IMR-90 (cell line): ENCODE data around the gene TSPEAR. TPM values are rescaled to one million over a fixed set of nuclear protein-coding genes. Genes with fewer than 3 reads are reported as not detected.

Experiments
- ATAC-seq: fragments of 200-7000 bp; cut with Tn5 transposase; 2 replicates; pipeline ENCODE4 v1.9.1; 2020; ENCODE audit warnings: low read depth, mild to moderate bottlenecking, moderate library complexity
- BruUV-seq: library from RNA; stranded (reverse); fragments of 400-500 nt; replicated peaks from 2 replicates; lab custom pipeline; 2021; lab: Mats Ljungman, UMichigan
- CTCF ChIA-PET: fragments of 300-600 bp; formaldehyde crosslinking; extraction: SDS; loops from one replicate; lab custom pipeline; 2021; ENCODE audit warnings: antibody characterized with exemption; lab: Yijun Ruan, JAX
- POLR2A ChIA-PET: fragments of 300-600 bp; sonication (Branson Sonifier 250); formaldehyde crosslinking; loops from one replicate; lab custom pipeline; 2022; ENCODE audit warnings: antibody characterized with exemption; ENCODE audit not compliant: unreplicated experiment; lab: Charles Lee
- DNase-seq: peaks from one replicate; pipeline ENCODE4 v3.0.0; 2013
- H2AFZ ChIP-seq: replicated peaks from 2 replicates; pipeline ENCODE3; 2013; ENCODE audit warnings: low read length, mild to moderate bottlenecking; ENCODE audit not compliant: poor library complexity
- H2AK5ac ChIP-seq: 2 replicates; pipeline ENCODE4 v1.6.1; 2013; ENCODE audit warnings: low read depth, low read length, inconsistent platforms
- H2AK9ac ChIP-seq: replicated peaks from 2 replicates; pipeline ENCODE3; 2013; ENCODE audit warnings: mild to moderate bottlenecking, low read depth, low read length, moderate library complexity; ENCODE audit not compliant: poor library complexity
- H2BK120ac ChIP-seq: 2 replicates; pipeline ENCODE4 v1.6.1; 2013; ENCODE audit warnings: low read depth, low read length, inconsistent platforms
- H2BK15ac ChIP-seq: 3 replicates; pipeline ENCODE4 v1.6.1; 2013; ENCODE audit warnings: low read depth, low read length, inconsistent platforms
- H2BK20ac ChIP-seq: 2 replicates; pipeline ENCODE4 v1.6.1; 2013; ENCODE audit warnings: low read depth, mild to moderate bottlenecking, inconsistent platforms, low read length, moderate library complexity
- H2BK5ac ChIP-seq: 2 replicates; pipeline ENCODE4 v1.6.1; 2013; ENCODE audit warnings: mild to moderate bottlenecking, low read depth, low read length, inconsistent platforms; ENCODE audit not compliant: poor library complexity, severe bottlenecking
- H3K14ac ChIP-seq: replicated peaks from 2 replicates; pipeline ENCODE4 v1.6.1; 2013; ENCODE audit warnings: low read depth, low read length, inconsistent platforms
- H3K18ac ChIP-seq: 2 replicates; pipeline ENCODE4 v1.6.1; 2013; ENCODE audit warnings: low read depth, low read length, control low read depth
- H3K23ac ChIP-seq: 2 replicates; pipeline ENCODE4 v1.6.1; 2013; ENCODE audit warnings: low read depth, low read length, inconsistent platforms
- H3K27ac ChIP-seq: 2 replicates; pipeline ENCODE4 v1.5.1; 2013; ENCODE audit warnings: mild to moderate bottlenecking, control low read depth, low read length; ENCODE audit not compliant: insufficient read depth
- H3K27me3 ChIP-seq: 2 replicates; pipeline ENCODE4 v1.6.1; 2013; ENCODE audit warnings: low read length; ENCODE audit not compliant: control insufficient read depth, insufficient read depth
- H3K36me3 ChIP-seq: 2 replicates; pipeline ENCODE4 v1.6.1; 2013; ENCODE audit warnings: low read length, mixed read lengths; ENCODE audit not compliant: control insufficient read depth, insufficient read depth
- H3K4ac ChIP-seq: 2 replicates; pipeline ENCODE4 v1.6.1; 2013; ENCODE audit warnings: low read depth, low read length, inconsistent platforms
- H3K4me1 ChIP-seq: 2 replicates; pipeline ENCODE4 v1.6.1; 2013; ENCODE audit warnings: low read length, mixed read lengths; ENCODE audit not compliant: control insufficient read depth, insufficient read depth
- H3K4me2 ChIP-seq: 2 replicates; pipeline ENCODE4 v1.6.1; 2013; ENCODE audit warnings: low read depth, mild to moderate bottlenecking, control low read depth, low read length, moderate library complexity
- H3K4me3 ChIP-seq: 2 replicates; pipeline ENCODE4 v1.5.1; 2013; ENCODE audit warnings: low read depth, mild to moderate bottlenecking, control low read depth, low read length, moderate library complexity; ENCODE audit not compliant: insufficient read depth
- H3K56ac ChIP-seq: 2 replicates; pipeline ENCODE4 v1.6.1; 2013; ENCODE audit warnings: low read length, inconsistent platforms; ENCODE audit not compliant: insufficient read depth; ENCODE audit errors: extremely low read depth
- H3K79me1 ChIP-seq, 2 experiments: 2 replicates each; pipeline ENCODE4 v1.6.1; 2013; ENCODE audit warnings: low read length in 2 of 2, inconsistent platforms in 1 of 2, low read depth in 1 of 2
- H3K9ac ChIP-seq: 2 replicates; pipeline ENCODE4 v1.6.1; 2013; ENCODE audit warnings: low read depth, low read length, control low read depth
- H3K9me1 ChIP-seq: 2 replicates; pipeline ENCODE4 v1.6.1; 2013; ENCODE audit warnings: low read length, inconsistent platforms; ENCODE audit not compliant: insufficient read depth
- H3K9me3 ChIP-seq: 2 replicates; pipeline ENCODE4 v1.6.1; 2013; ENCODE audit warnings: low read length; ENCODE audit not compliant: control insufficient read depth, insufficient read depth
- H4K20me1 ChIP-seq: 2 replicates; pipeline ENCODE4 v1.6.1; 2013; ENCODE audit warnings: low read length, inconsistent platforms; ENCODE audit not compliant: insufficient read depth
- H4K5ac ChIP-seq: 2 replicates; pipeline ENCODE4 v1.6.1; 2013; ENCODE audit warnings: mild to moderate bottlenecking, low read depth, low read length, control low read depth
- H4K8ac ChIP-seq, 2 experiments: 2 replicates each; pipeline ENCODE4 v1.6.1; 2013; ENCODE audit warnings: low read depth in 2 of 2, low read length in 2 of 2, control low read depth in 1 of 2, inconsistent platforms in 1 of 2
- H4K91ac ChIP-seq: 2 replicates; pipeline ENCODE4 v1.6.1; 2013; ENCODE audit warnings: low read depth, low read length, inconsistent platforms; ENCODE audit not compliant: insufficient read depth
- POLR2A ChIP-seq: IDR thresholded peaks from 2 replicates; pipeline ENCODE4 v1.6.1; 2012; ENCODE audit warnings: mild to moderate bottlenecking, low read depth, low read length
- WGBS, 2 experiments: methylation state at CpG; one replicate each; pipeline versions ENCODE4 v1.1.5 to v1.1.7; 2013; ENCODE audit warnings: missing lambda C conversion rate in 2 of 2; ENCODE audit not compliant: insufficient read length in 1 of 2; ENCODE audit errors: extremely low coverage in 2 of 2; 5-methylcytosine and 5-hydroxymethylcytosine counted together
- dilution Hi-C: fragments of 300-500 bp; cut with HindIII; formaldehyde crosslinking; loops from one replicate; pipeline ENCODE4 v1.14.3; 2018; ENCODE audit warnings: low sequenced_read_pairs; ENCODE audit not compliant: unreplicated experiment
- in situ Hi-C: fragments of 300-500 bp; cut with MboI; formaldehyde crosslinking; loops from 3 replicates; pipeline ENCODE4 v1.14.3; 2019; ENCODE audit warnings: low sequenced_read_pairs, inconsistent platforms, mixed read lengths
- intact Hi-C: fragments of 100-400 bp; cut with micrococcal nuclease; formaldehyde crosslinking; loops from 2 replicates; pipeline ENCODE4 v1.10.0; 2022
- polyA plus RNA-seq, 3 experiments: library from polyadenylated mRNA; depleted of rRNA; stranded (reverse); fragments of >200 nt; gene quantifications; 2 replicates each; pipeline ENCODE4 v1.2.3, GENCODE V29; 2012; ENCODE audit warnings: low replicate concordance in 1 of 3
- total RNA-seq: library from RNA; depleted of rRNA; stranded (reverse); fragments of >200 nt; gene quantifications from 2 replicates; pipeline ENCODE4 v1.2.3, GENCODE V29; 2012

The TSPEAR gene
- total and polyA plus RNA-seq, 2 of the 4 experiments (the other 2 are of a cell fraction): not detected

GRCh38 chr21:44749116-44749758 lies 37.9 kb upstream of the TSPEAR start:
- H2AK5ac ChIP-seq: no peak overlapping the region
- H2BK15ac ChIP-seq: no peak overlapping the region
- no peak overlapping the region for H3K27ac ChIP-seq
- H3K56ac ChIP-seq: no peak overlapping the region
- POLR2A ChIA-PET: no interaction called here
- H2BK20ac ChIP-seq: no peak overlapping the region
- no peak overlapping the region for H3K4ac ChIP-seq
- peaks cover 2% of the 10 kb centered on the region; the same call in 1 of the 2 replicates for H3K9me1 ChIP-seq
- H3K27me3 ChIP-seq: peaks cover 42% of the 10 kb centered on the region
- dilution Hi-C loops (no loop called here), intact Hi-C loops (no loop called here), in situ Hi-C loops (no loop called here)
- no peak overlapping the region for H2AFZ ChIP-seq
- H4K5ac ChIP-seq: no peak overlapping the region
- BruUV-seq: no TSS peak
- no peak for ATAC-seq
- no peak overlapping the region for H3K4me3 ChIP-seq
- 54% methylated on average over 5 of the region's 26 CpGs; no CpG with 5 or more reads in 1 of the 2 experiments for WGBS, 2 experiments
- no peaks in the 10 kb centered on the region for H3K79me1 ChIP-seq
- H4K20me1 ChIP-seq: no peaks in the 10 kb centered on the region
- no peak overlapping the region for H2BK5ac ChIP-seq
- no peak for TF ChIP-seq POLR2A
- H3K23ac ChIP-seq: no peak overlapping the region
- H4K91ac ChIP-seq: no peak overlapping the region
- peaks cover 1% of the 10 kb centered on the region; the same call in 1 of the 2 replicates for H3K9me3 ChIP-seq
- no peak overlapping the region for H3K14ac ChIP-seq
- no peak overlapping the region for H3K9ac ChIP-seq
- no peak overlapping the region for H2BK120ac ChIP-seq
- no peak overlapping the region for H3K4me2 ChIP-seq
- no peak overlapping the region for H3K18ac ChIP-seq
- CTCF ChIA-PET: no interaction called here
- no peak for DNase-seq
- H4K8ac ChIP-seq: no peak overlapping the region
- no peaks in the 10 kb centered on the region for H3K36me3 ChIP-seq
- H2AK9ac ChIP-seq: no peak overlapping the region
- no peaks in the 10 kb centered on the region for H3K4me1 ChIP-seq
